Measurements from ENCODE around the gene CAPZB.

Gene CAPZB

DNA sequence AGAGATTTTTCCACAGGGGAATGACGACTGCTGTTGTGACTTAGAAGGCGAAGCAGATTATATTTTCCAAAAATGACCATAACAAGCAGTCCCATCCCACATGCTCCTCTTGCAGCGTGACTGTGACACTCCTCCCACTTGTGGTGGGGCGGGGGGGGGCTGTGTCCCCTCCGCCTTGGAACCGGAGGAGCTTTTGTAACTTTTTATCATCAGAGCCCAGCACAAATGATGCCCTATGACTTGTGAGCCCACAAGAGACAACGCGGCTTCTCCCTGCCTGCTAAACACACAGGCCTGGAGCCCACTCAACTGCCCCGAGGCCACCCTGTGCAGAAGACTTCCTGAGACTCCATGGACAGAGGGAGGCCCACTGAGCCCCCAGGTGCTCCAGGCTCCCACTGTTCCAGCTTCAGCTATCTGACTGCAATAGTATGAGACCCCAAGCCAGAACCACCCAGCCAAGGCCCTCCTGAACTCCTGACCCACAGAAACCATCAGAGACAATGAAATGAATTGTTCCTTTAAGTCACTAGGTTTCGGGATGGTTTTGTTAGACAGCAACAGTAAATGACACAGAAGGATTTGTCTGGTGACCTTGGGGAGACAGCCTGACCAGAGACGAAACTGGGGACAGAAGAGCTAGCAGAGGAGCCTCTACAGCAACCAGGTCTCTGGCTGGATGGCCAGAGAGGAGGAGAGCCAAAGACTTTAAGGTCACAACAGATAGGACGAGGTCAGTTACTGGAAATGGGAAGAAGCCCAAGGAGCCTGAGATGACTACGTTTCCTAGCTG lies 58.8 kb downstream of the CAPZB start:
- DNase-seq = no peak

DNA sequence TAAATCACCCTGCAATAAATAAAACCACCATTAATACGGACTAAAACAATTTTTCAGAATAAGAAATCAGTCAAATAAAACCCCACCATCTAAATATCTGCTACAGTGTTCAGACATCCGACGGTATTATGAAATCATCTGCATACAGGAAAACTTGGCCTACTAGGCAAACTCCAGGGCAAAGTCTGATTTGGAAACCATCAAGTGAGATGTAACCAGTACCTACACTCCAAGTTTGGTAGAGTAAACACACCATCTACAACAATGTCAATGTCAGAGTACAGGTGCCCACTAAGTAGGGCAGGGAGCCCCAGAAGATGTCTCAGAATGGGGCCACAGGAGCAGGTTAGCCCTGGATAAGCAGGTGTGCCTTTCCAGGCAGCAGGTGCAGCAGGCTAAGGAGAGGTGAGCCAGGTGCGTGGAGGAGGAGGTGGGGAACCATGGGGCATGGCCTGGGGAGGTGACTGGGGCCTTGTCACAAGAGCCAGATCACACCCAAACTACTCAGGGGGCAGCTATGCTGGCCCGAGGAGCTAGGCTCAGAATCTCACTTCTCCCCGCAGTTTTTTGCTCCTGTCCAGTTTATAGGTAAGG lies 59.6 kb downstream of the CAPZB start:
- no peak for DNase-seq

DNA sequence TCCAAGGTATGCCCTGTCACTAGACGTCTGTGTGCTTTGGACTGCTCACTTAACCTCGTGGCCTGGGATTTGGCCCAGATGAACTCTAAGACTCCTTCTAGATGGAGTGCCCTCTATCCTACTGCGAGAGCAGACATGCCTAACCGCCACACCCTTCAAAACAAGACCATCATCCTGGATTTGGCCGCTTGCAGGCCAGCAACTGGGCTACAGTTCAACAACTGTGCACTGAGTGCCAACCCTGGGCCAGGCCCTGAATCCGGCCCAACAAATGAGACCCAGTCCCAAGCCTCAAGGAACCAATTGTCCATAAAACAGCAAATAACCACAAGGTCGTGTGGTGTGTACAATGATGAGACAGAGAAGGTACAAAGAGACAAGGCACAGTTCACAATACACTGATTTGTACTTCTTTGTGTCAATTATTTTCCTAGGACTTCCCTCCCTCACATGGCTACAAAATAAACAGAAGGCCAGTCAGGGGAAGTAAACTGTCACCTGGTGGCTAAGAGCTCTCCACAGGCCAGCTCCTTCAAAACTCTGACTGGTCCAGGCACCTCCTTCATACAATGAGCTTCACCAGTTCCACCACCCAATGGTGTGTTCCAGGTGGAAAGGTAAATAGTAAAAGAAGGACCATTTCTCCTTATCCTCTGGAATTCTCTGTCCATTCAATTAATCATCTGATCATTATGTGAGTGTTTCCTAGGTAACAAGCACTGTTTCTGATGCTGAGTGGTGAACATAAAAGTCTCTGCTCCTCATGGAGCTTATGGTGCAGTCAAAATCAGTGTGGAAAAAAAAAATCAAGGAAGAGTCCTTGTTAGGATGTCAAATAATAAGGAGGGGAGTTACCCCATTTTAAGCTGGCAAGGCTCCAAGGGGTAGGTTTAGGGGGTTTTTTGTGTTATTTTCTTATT lies 60.4 kb downstream of the CAPZB start:
- no peak for DNase-seq

DNA sequence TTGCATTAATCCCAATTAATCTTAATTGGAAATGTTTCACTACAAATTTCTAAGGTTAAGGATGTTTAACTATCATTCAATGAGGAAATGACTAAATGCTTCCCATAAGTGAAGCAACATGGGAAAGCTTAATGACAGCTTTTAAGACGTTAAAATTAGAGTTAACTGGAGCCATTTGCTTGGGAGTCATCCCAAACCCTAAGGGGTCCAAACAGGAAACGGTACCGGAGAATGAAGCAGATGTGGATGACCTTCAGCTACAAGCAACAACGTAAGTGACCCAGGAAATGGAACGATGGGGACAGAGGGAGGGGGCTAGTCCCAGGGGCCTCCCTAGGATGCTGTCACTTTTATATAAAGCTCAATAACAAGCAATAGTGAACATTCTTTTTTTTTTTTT lies 62.2 kb downstream of the CAPZB start:
- DNase-seq = no peak

DNA sequence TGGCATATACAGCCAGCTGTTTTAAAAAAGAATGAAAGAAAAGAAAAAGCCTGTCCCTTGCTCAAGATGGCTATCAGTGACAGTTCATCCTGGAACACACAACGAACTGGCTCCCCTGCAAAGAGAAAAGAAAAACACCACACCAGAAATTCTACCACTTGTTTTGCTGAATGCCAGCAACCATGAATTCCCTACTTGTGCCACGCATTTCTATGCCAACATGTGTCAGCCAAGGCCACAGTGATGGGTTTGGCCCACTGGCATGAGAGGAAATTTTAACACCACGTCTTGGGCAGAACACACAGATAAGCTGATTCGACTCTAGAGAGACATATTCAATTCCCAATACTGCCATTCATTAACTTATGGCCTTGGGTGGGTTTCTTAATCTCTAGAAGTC lies 64.0 kb downstream of the CAPZB start:
- DNase-seq = no peak

DNA sequence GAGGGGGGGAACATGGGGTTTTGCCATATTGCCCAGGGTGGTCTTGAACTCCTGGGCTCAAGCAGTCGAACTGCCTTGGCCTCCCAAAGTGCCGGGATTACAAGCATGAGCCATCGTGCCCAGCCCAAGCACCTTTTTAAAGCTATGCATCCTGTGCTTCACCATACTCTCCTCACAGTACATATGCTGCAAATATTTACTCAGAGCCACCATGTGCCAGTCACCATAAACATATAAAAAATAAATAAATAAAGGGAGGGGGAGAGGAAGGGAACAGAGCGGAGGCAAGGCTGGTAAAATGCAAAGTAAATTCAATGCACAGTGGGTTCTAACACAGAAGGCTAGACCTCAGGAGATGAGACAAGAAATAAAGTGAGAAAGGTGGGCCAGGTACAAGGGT lies 64.7 kb downstream of the CAPZB start:
- no peak for DNase-seq

DNA sequence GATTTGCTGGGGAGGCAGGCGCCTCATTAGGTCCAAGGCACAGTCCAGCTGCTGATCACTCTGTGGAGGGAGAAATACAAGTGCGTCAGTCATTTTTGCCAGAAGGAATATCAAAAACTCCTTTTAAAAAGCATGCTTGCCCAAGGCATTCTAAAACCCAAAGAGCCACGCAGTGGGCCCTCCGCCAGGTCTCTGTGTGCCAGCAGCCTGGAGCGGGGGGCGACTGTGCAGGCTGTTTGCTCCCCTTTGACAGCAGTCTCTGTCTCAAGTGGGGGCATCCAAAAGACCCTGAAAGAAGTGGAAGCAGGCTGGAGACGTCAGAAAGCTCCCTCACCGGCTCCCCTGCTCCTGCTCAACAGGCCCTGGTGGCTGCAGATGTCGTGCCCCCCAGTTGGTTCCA lies 65.6 kb downstream of the CAPZB start:
- no peak for DNase-seq

DNA sequence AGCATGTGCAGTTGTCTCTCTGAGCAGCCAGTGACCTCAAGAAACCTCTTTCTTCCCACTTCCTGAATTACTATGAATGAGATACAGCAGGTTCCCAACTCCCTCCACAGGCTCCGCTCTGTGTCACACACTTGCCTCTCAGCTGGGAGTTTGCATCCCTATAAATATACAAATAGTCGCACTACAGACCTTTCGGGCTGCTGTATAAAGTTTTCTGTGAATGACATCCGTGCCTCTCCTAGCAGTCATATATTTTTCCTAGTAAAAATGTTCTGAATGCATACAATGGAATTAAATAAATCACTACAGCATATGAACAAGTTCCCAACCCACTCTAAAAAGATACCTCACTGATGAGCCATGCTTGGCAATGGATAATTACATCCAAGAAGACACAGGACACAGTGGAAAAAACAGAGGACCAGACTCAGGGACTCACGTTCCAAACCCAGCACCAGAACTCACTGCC lies 66.8 kb downstream of the CAPZB start:
- DNase-seq = no peak

DNA sequence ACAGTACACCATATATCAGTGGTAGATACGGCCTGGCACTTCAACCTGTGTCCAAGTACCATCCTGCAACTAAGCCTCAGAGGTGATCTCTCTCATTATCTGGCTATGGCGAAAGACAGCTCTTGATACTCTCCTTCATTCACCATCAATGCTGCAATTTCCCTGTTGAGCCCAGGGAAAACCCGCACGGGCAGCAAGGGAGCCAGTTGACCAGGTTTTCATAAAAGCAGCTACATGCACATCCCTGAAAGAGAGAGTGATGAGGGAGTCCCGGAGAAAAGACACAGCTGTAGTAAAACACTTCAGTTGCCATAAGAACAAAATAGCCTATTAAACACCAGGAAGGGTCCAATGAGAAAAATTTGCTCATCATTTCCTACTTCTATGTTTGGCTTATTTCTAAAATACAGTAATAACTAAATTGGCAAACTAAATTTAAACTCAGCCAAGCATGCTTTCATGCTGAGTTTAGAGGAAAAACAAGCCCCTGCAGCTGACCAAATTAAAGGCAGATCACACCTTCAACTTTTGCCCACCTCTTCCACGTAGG lies 68.3 kb downstream of the CAPZB start:
- DNase-seq = no peak

DNA sequence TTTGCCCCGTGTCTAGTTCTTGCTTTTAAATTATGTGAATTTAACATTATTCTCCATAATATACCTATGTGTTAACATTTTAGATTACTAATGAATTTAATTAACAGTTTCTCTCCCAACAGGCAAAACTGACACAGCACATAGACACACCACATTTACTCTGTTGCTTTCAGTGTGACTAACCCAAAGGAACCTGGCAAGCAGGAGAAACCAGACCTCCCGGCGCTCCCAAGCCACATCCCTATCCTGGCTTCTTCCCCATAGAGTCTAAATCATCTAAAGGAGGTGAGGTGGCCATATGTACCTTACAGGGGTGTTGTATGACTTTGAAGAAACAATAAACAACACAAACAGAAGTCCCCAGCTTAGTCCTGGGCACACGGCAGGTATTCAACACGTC lies 69.2 kb downstream of the CAPZB start:
- DNase-seq = no peak

DNA sequence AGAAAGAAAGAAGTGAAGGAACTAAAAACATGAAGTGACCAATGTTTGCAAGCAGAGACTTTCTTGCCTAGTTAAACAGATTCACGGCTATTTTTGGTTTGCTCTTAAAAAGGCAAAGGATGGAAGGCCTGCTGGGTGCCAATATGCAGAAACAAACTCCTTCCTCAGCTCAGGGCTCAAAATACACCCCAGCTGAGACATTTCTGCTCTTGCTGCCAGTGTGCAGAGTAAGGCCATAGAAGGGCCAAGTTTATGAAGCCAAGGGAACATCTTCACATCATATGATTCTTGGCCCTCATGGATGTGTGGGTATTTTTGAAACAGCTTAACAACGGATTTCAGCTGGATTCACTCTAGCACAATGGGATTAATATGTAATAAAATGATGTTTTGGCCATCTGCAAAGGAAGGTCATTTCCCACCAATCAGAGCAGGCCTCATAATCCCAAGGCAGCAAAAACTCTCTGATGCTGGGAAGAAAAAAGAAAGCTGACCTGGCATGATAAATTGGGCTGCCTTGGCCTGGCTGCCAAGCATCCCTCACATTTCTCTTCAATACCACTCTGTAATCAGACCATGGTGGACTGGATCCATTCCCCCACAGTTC lies 70.7 kb downstream of the CAPZB start:
- peak; percentile 62 for DNase-seq

DNA sequence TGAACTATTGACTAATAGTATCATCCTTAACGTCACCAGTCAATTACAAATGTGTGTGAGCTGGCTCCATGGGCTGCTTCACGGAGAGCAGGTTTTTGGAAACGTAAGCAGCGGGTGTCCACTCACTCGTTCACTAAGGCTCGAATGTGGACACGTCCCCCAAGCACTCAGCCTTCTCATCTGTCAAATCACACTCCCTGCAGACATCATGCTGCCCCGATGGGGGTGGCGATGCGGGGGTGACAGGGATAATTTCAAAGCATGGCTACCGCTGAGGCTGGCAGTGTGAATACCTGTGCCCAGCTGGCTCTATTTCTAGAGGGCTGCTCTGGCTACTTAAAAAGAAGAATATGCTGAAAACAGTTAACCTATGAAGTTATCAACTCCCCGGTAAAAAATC lies 71.3 kb downstream of the CAPZB start:
- no peak for DNase-seq

DNA sequence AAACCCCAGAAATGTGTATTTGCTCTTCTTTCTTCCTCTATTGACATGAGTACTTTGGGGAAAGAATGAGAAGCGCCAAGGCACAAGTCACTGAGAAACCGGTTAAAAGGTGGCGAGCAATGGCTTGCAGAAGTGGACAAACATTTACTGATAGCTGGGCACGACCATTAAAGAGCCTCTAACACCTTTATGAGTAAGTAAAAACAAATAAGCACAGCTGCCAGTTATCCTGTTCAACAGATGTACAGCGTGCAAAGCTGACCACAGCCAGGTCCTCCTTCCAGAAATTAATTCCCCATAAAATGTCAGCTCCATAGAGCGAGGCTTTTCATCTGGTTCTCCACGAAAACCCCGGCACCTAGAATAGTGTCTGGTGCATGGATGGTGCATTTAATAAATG lies 72.7 kb downstream of the CAPZB start:
- no peak for DNase-seq

DNA sequence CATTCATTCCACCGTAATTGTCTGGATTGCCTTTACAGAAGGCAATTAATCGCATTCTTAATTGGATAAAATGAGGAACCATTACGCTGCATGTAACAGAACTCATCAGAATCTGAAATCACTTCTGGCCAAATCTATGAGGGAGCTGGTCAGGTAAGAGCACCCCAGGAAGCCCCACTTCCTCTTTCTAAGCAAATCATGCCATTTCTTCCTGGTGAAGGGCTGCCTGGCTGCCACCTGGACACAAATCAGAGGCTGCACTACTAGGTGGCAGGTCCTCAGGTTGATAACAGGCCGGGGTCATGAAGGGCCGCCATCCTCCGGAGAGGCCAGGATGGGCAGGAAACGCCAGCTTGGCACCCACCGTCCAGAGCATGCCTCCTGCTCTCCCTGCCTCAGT lies 73.7 kb downstream of the CAPZB start:
- DNase-seq = no peak

DNA sequence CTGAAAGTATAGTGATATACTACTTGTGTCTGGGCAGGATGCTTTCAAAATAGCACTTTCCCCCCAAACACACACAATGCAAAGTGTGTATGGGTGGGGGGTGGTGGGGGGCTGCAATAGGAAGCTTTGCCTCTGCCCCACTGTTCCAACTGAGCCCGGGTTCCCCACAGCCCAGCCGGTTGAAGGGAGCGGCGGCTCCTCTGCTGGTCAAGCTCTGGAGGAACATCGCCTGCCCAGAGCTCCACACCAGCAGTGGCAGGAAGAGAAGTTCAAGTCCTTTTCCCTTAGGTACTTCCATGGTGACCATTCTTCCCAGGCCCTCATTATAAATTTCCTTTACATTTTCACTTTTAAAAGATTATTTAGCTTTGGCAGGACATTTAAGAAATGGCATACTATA lies 74.9 kb downstream of the CAPZB start:
- DNase-seq = no peak

DNA sequence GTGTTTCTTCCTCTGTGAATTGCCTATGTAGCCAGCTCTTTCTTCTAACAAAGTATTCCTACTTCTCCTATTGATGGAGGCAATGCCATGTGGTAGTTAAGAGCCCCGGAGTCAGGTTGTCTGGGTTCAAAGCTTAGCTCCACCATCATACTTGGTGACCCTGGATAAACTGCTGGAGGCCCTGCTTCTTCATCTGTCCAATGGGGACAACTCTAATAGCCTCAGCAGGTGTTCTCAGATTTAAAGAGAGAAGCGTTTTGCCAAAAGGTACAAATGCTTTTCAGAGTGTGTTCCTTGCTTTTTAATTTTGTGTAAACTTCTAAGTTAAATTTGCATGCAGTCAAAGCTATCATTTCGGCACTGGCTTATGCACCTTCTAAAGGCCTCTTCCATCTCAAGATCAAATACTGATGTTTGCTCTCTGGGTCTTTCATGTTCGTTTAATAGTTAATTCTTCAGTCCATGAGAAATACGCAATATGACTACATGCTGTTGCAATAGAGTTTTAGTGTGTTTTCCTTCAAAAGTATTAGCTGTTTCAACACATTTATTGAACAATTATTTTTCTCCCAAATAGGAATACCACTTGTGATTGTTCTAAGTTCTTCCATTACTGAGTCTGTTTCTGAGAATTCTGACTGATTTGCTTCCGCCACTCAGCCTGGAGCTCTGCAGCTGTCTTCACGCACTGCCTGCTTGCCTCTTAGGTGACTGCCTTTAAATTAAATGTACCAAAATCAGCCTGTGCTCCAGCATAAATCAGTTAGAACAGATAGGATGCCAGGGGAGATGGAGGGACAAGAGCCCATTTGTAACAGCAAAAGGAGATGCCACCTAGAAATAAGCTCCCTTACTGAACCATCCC lies 75.6 kb downstream of the CAPZB start:
- no peak for DNase-seq

DNA sequence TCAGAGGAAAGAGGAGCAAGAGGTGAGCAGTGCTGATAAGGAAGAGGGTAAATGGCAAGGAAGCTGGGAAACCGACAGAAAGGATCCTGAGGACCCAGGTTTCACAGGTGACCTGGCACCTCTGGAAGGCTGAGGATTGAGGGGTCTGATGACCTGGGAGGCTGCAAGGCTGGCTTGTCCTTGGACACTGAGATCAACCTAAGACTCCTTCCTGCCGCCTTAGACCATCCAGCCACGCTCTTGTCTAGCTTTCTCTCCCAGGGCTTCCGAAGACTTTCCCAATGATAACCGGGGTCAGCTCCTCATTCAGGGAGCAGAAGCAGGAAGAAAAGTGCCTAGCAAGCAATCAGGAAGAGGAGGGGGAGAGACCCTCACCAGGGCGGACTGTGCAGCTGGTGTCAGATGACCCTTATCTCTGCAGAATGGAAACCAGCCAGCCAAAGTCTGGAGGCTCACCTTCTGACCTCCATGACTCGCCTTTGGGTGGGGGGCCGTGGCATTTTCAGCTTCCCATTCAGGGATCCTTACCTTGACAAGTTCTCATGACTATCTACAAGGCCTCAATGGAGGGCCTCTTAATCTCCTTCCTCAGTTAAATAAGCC lies 77.7 kb downstream of the CAPZB start:
- DNase-seq = no peak

DNA sequence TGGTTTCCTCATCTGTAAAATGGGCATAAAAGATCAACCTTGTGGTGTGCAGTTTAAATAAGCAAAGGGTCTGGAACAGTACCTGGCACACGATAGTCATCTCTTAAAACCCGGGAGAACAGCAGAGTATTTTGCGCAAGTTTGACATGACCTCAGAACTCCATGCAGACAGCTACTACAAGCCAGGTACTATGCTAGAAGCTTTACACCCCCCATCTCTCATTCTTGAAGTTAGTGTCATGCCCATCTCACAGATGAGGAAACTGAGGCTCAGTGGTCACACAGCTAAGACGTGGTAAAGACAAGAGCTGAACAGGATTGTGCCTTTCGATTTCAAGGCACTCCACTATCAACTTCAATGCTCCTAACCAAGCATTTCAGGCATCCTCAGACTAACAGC lies 78.7 kb downstream of the CAPZB start:
- DNase-seq = no peak

DNA sequence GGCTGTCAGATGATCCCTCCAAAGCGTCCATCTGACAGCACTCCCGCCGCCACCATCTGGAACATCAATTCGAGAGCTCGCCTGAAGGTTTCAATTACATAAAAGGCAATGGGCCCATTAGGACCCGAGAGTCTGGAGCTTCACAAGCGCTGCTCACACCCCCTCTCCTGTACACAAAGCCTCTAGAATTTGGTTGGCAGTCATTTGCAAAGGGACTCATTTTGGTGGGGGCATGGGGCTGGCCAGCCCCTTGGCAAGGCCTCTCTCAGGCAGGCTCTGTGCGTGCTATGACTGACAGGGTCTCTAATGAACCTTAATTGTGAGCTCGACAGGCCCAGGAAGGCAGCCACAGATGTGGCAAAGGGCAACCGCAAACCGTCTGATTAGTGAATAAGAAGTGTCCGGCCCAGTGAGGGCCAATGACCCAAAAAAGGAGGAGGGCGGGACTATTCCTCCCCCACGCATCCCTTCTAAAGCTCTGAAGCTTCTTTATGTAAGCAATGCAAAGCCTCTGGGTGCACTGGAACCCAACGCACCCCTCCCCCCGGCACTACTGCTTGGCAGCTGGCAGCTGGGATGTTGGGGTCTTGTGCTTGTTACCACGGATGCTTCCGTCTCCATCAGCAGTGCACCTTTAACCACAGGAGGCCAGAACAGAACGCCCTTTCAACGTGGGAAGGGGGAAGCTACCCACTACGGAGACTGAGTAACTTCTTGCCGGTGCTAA lies 79.4 kb downstream of the CAPZB start:
- DNase-seq = peak; percentile 98

DNA sequence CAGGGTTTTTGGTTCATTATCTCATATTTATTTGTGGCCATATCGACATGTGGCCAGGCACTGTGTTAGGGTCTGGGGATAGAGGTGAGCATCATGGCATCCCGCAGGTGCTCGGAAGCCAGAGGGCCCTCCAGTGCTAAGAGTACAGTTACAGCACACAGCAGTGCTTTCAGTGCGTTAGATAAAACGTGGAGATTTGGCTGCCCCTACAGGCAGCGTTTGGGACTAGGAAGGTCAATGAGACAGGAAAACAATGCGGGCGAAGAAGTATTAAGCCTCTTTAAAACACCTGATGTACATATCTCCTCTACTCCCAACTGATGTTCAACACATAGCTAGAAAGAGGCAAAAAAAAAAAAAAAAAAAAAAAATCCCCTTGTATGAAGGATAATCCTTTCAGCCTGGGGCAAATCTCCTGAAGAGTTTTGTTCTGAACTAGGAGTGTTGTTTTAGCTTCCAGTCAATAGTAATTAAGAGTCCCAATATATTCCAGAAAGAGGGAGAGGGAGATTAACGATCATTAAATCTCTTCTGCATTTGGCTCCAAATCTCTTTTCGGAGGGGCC lies 80.1 kb downstream of the CAPZB start:
- DNase-seq = no peak
